PFSK-1 (cell line): ENCODE results near the gene BMERB1.

Source experiments
- FOXP2 ChIP-seq: optimal IDR thresholded peaks from 2 replicates; pipeline ENCODE3; 2011; ENCODE audit warnings: borderline replicate concordance, control low read depth, inconsistent platforms; ENCODE audit not compliant: insufficient read depth; ENCODE audit errors: extremely low read length, extremely low read depth
- POLR2AphosphoS5 ChIP-seq: IDR thresholded peaks from 2 replicates; pipeline ENCODE4 v1.6.1; 2012; ENCODE audit warnings: low read depth, mild to moderate bottlenecking, control low read depth, low read length, moderate library complexity
- REST ChIP-seq, 2 experiments: IDR thresholded peaks; 2 replicates each; pipeline versions ENCODE4 v1.6.1 to v1.8.0; 2011 to 2012; ENCODE audit warnings: low read depth in 2 of 2, low read length in 2 of 2, control low read depth in 1 of 2, inconsistent platforms in 1 of 2, mild to moderate bottlenecking in 1 of 2, moderate library complexity in 1 of 2; ENCODE audit not compliant: insufficient read depth in 1 of 2
- SIN3A ChIP-seq: IDR thresholded peaks from 2 replicates; pipeline ENCODE4 v1.6.1; 2012; ENCODE audit warnings: mild to moderate bottlenecking, low read length, moderate library complexity, borderline replicate concordance; ENCODE audit not compliant: insufficient read depth
- TAF1 ChIP-seq: IDR thresholded peaks from 2 replicates; pipeline ENCODE4 v1.6.1; 2012; ENCODE audit warnings: low read length, control low read depth, borderline replicate concordance; ENCODE audit not compliant: insufficient read depth

The BMERB1 gene

GRCh38 chr16:15564604-15565339 is 130.4 kb downstream of the BMERB1 start:
- TF ChIP-seq REST (IDR thresholded peaks at IDR 0.05; ENCODE audit: insufficient read depth in 1 of 2, low read depth in 2 of 2, low read length in 2 of 2) = no peak

DNA sequence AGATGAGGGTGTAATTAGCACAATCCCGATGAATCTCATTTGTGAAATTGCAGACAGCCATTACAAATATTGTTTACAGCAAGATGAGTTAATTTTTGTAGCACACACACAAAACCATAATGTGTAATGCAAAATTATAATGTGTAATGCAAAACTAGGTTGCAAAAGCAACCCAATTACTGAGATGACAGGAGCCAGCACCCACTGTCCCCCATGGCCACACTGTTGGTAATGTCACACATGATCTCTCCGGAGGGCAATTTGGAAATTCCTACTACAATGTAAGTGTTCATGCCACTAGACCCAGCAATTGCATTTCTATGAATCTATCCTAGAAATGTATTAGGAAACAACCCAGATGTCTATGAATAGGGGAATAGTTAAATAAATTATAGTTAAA is 131.7 kb downstream of the BMERB1 start:
- TF ChIP-seq TAF1 = no peak
- no peak for TF ChIP-seq FOXP2
- no peak for TF ChIP-seq REST (IDR thresholded peaks at IDR 0.05; ENCODE audit: insufficient read depth in 1 of 2, low read depth in 2 of 2, low read length in 2 of 2)
- no peak for TF ChIP-seq POLR2AphosphoS5
- no peak for TF ChIP-seq SIN3A

- TF ChIP-seq REST (IDR thresholded peaks at IDR 0.05; ENCODE audit: insufficient read depth in 1 of 2, low read depth in 2 of 2, low read length in 2 of 2) (no peak), TAF1 (no peak), FOXP2 (no peak), SIN3A (no peak), POLR2AphosphoS5 (no peak)
Observed at GRCh38 chr16:15567823-15568222, 133.4 kb downstream of the BMERB1 start.

DNA sequence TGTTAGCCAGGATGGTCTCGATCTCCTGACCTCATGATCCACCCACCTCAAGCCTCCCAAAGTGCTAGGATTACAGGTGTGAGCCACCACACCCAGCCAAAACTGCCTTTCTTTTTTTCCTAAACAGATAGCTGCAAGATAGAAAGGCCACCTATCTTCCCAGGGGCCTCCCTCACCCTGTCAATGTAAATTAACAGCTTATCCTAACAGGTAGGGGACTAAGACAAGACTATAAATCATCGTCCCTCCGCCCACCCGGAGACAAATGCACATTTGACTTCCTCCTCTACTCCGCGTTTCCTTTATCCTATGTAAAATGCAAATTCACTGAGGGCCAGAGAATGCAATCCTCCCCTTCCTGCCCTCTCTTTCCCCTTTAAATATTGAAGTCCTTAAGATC is 137.2 kb downstream of the BMERB1 start:
- no peak for TF ChIP-seq TAF1
- TF ChIP-seq SIN3A = no peak
- TF ChIP-seq REST (IDR thresholded peaks at IDR 0.05; ENCODE audit: insufficient read depth in 1 of 2, low read depth in 2 of 2, low read length in 2 of 2) = no peak
- TF ChIP-seq FOXP2 = no peak
- no peak for TF ChIP-seq POLR2AphosphoS5

DNA sequence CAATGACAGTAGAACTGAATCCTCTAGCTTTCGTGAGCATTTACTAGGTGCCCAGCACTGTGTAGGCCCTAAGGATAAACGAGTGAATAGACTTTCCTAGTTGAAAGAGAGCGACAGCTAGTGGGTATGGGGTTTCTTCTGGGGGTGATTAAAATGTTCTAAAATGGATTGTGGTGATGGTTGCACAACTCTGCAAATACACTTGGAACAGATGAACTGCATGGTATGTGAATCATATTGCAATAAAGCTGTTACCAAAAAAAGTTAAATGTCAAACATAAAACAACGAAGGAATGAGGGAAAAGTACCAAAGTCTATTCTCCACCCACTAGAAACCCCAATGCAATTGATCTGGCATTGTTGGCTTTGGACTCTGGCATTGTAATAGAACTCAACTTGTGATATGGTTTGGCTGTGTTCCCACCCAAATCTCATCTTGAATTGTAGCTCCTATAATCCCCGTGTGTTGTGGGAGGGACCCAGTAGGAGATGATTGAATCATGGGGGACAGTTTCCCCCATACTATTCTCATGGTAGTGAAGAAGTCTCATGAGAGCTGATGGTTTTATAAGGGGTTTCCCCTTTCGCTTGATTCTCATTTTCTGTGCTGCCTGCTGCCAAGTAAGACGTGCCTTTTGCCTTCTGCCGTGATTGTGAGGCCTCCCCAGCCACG is 138.1 kb downstream of the BMERB1 start:
- TF ChIP-seq REST (IDR thresholded peaks at IDR 0.05; ENCODE audit: insufficient read depth in 1 of 2, low read depth in 2 of 2, low read length in 2 of 2) = no peak
- no peak for TF ChIP-seq SIN3A
- no peak for TF ChIP-seq FOXP2
- no peak for TF ChIP-seq POLR2AphosphoS5
- no peak for TF ChIP-seq TAF1
